Measurements from ENCODE around the gene ATP11C.
"Not testable (repeated sequence)": the region's sequence is repeated elsewhere in the genome, so short reads cannot be mapped to it uniquely, and the experiment has no call there.

The ATP11C gene

DNA sequence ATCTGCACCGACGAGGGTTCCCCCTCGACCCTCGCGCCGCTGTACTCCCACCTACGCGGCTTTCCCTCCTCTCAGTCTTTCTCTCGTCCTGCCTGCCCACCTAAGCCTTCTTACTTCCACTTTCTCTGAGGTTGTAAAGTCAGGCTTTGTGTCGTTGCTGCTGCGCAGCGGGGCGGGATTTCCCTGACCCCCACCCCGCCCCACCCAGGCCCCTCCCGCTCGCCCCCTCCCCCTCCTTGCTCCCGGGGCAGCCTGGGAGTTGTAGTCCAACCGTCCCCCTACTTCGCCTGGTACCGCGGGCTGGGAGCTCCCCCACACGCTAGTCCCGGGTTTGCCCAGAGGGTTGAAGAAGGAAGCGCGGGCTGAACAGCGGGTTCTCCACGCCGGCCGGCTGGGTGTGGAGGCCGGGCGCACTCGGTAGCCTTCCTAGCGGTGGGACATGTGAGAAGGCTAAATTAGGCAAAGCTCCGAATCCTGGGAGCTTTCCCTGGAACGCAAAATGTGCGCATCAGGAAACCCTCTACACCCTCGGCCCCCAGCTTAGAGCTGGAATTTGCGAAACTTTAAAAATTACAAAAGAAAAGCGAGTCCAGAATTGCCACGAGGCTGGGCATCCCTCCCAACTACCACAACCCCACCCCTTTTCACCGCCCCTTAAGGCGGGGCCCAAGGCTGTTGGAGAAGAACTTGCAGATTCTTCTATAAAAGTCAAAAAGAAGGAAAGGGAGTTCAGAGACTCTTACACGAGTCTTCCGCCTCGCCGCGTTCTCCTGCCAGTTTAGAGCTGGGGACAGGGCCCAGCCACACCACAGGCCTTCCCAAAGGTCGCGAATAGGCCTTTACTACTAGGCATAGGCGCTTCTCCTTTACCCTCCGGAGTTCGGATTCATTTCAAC is at the start of gene ATP11C:
Gene ATP11C, minus strand, starts transcription at position 153 of the 896 bp plus-strand sequence. CDS start 1,011 bp downstream, outside the sequence.
- peak; percentile 84 to 89 for DNase-seq

- DNase-seq: no peak
These were observed 41.6 kb upstream of the ATP11C start for GRCh38 chrX:139974471-139974870.

DNA sequence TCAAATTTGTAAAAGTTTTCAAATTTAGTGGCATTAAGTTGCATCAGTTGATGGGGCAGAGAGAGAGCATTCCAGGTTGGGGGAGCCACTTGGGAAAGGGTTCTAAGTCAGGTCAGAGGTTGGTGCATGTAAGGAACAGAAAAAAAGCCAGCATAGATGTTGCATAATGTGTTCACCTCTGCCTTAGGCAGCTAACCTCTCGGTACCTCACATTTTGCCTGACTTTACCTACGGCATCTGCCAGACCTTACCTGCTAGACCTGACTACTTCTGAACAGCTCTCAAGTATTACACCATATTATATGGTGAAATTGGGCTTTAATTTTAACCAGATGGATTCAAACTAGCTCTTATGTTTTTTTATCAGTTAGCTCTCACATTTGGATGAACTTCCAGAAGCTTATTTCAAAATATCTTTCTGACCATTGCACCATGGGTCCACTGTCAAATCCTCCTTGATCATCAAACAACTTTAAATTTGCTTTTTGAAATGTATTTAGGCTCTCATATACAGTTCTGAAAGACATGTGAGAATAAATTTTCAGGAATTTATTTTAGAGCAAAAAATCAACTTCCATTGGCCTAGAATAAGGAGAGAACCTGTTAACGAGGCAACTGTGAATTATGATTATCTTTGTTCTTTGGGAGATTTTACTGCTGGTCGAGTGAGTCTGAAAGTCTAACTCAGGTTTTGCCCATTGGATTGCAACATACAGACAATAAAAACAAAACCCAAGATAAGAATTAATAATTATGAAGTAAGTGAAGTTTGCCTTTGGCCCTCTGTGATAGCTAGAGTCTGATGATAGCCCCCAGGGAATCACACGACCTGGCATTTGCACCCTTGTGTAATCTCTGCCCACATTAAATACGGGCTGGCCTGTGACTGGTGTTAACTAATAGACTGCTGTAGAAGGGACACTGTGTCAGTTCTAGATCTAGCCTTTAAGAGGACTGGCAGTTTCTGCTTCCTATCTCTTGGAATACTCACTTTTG is 40.1 kb upstream of the ATP11C start:
- DNase-seq: no peak

GRCh38 chrX:139972113-139972512 is 39.3 kb upstream of the ATP11C start:
- DNase-seq: no peak

GRCh38 chrX:139971394-139971749 is 38.5 kb upstream of the ATP11C start:
- no peak for DNase-seq

DNA sequence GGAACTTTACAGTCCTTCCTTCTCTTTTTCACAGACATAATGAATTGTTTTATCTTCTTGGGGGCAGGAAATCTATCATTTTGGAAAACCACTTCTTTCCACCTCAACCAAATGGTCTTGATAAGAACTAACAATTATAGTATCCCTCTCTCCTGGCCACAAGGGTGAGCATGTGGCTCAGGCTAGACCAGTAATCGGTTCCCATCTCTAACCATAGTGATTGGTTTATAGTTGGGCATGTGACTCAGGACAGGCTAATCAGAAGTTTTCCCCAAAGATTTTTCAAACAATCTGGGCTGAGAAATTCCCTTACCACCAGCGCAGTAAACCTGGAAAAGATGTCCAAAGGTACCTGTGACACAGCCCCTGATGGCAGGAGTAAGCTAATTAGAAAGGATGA is 36.4 kb upstream of the ATP11C start:
- no peak for DNase-seq

- DNase-seq: no peak
These were observed 34.9 kb upstream of the ATP11C start for GRCh38 chrX:139967750-139968149.

GRCh38 chrX:139967300-139967699 is 34.4 kb upstream of the ATP11C start:
- DNase-seq: no peak

GRCh38 chrX:139966159-139966558 is 33.3 kb upstream of the ATP11C start:
- not testable (repeated sequence) for DNase-seq

GRCh38 chrX:139965421-139965820 is 32.6 kb upstream of the ATP11C start, which contains the start of gene CXorf66:
TSS of gene CXorf66 (minus strand) at chrX:139965521. CDS start at chrX:139965496, 25 bp downstream.
- no peak for DNase-seq

- DNase-seq: not testable (repeated sequence)
These were observed 28.2 kb upstream of the ATP11C start for GRCh38 chrX:139961091-139961490.

- DNase-seq: peak; percentile 5 to 37
These were observed 16.9 kb upstream of the ATP11C start for GRCh38 chrX:139949703-139950102.

DNA sequence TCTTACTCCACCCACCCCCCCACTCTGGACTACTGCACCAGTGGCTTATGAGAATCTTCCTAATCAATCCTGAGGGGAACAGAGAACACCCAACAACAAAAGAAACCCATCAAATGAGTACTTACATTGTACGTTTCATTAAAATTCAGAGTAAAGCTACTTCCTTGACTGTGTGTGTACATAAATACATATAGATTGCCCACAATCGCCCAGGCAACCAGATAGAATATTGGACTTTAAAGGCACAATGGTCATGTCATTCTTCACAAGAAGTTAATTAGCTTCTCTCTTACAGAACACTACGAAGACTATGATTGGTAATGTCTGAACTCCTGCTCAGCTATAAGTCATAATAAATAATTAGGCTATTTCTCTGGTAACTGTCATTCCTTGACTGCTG is 12.2 kb upstream of the ATP11C start:
- no peak for DNase-seq

GRCh38 chrX:139936259-139936658 is 3.4 kb upstream of the ATP11C start:
- DNase-seq: no peak

DNA sequence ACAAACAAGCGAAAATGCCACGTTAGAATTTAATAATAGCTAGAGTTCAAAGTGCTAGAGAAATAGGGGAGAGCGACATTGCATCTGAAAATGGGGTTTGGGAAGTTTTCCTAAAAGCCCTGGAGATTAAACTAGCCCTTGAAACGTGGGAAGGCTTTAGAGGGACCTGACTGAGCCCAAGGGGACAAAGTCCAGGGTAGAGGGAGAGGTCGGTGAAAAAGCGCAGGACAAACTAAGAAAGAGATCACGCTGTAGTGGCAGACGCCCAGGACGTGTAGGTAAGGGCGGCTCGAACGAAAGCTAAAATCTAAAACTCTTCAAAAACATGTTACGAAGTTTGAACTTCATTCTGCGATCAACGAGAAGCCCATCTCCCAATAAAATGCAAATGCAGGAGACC is 1.1 kb upstream of the ATP11C start:
- no peak for DNase-seq

GRCh38 chrX:139932073-139932900 is 566 bp downstream of the ATP11C start:
- DNase-seq: peak; percentile 20 to 24

GRCh38 chrX:139931646-139932072 is 1.2 kb downstream of the ATP11C start:
- peak in 1 of 2 experiments; percentile 16 for DNase-seq

GRCh38 chrX:139930916-139931645 is 1.8 kb downstream of the ATP11C start:
- DNase-seq: peak; percentile 39 to 48

GRCh38 chrX:139930401-139930800 is 2.5 kb downstream of the ATP11C start:
- no peak for DNase-seq

- DNase-seq: no peak
These were observed 3.0 kb downstream of the ATP11C start for GRCh38 chrX:139929876-139930275.

- DNase-seq: no peak
These were observed 8.2 kb downstream of the ATP11C start for GRCh38 chrX:139924696-139925095.

All from NCI-H524 (cell line).